Astrocyte (in vitro differentiated cells and primary cell): Measurements from ENCODE around the gene H1-8. TPM values are rescaled to one million over a fixed set of nuclear protein-coding genes. Genes with fewer than 3 reads are reported as not detected.

Source experiments
- DNase-seq: peaks from one replicate; pipeline ENCODE4 v3.0.0-alpha.2; 2010; ENCODE audit warnings: low read depth
- FAIRE-seq: peaks from 2 replicates; lab custom pipeline; 2011; peaks lifted over from hg19 to GRCh38; lab: Jason Lieb, UNC
- H2AFZ ChIP-seq: 2 replicates; pipeline ENCODE4 v1.6.0; 2012; ENCODE audit warnings: low read depth, low read length, inconsistent platforms
- H3K27ac ChIP-seq: 2 replicates; pipeline ENCODE4 v1.5.1; 2011; ENCODE audit warnings: low read depth, low read length, inconsistent platforms
- H3K27me3 ChIP-seq: 2 replicates; pipeline ENCODE4 v1.6.0; 2011; ENCODE audit warnings: low read length, inconsistent platforms; ENCODE audit not compliant: insufficient read depth
- H3K36me3 ChIP-seq: 2 replicates; pipeline ENCODE4 v1.5.1; 2011; ENCODE audit warnings: low read length, inconsistent platforms; ENCODE audit not compliant: insufficient read depth
- H3K4me1 ChIP-seq: 2 replicates; pipeline ENCODE4 v1.5.1; 2011; ENCODE audit warnings: low read length, inconsistent platforms; ENCODE audit not compliant: insufficient read depth
- H3K4me2 ChIP-seq: 2 replicates; pipeline ENCODE4 v1.6.0; 2012; ENCODE audit warnings: low read length, inconsistent platforms
- H3K4me3 ChIP-seq: 2 replicates; pipeline ENCODE4 v1.5.1; 2011; ENCODE audit warnings: low read depth, mild to moderate bottlenecking, low read length, inconsistent platforms; ENCODE audit not compliant: insufficient read depth
- H3K79me2 ChIP-seq: 2 replicates; pipeline ENCODE4 v1.6.0; 2012; ENCODE audit warnings: mild to moderate bottlenecking, low read length, inconsistent platforms; ENCODE audit not compliant: insufficient read depth
- H3K9ac ChIP-seq: 2 replicates; pipeline ENCODE4 v1.6.0; 2012; ENCODE audit warnings: mild to moderate bottlenecking, low read length, inconsistent platforms
- H3K9me3 ChIP-seq: 2 replicates; pipeline ENCODE4 v1.5.1; 2012; ENCODE audit warnings: low read depth, mild to moderate bottlenecking, low read length, inconsistent platforms; ENCODE audit not compliant: insufficient read depth
- H4K20me1 ChIP-seq: 2 replicates; pipeline ENCODE4 v1.6.0; 2012; ENCODE audit warnings: low read length, inconsistent platforms; ENCODE audit not compliant: insufficient read depth
- H3K27ac Mint-ChIP-seq: one replicate; pipeline ENCODE4 v1.8.0; 2021; ENCODE audit warnings: mild to moderate bottlenecking, mixed read lengths; ENCODE audit not compliant: unreplicated experiment
- H3K27me3 Mint-ChIP-seq: one replicate; pipeline ENCODE4 v1.8.0; 2021; ENCODE audit warnings: low read depth, mixed read lengths; ENCODE audit not compliant: unreplicated experiment
- H3K36me3 Mint-ChIP-seq: one replicate; pipeline ENCODE4 v1.8.0; 2021; ENCODE audit warnings: low read depth, mixed read lengths; ENCODE audit not compliant: unreplicated experiment
- H3K4me1 Mint-ChIP-seq: one replicate; pipeline ENCODE4 v1.8.0; 2021; ENCODE audit warnings: low read depth, mixed read lengths; ENCODE audit not compliant: unreplicated experiment
- H3K4me3 Mint-ChIP-seq: one replicate; pipeline ENCODE4 v1.8.0; 2021; ENCODE audit warnings: mild to moderate bottlenecking, moderate library complexity, mixed read lengths; ENCODE audit not compliant: unreplicated experiment
- H3K9me3 Mint-ChIP-seq: one replicate; pipeline ENCODE4 v1.8.0; 2021; ENCODE audit warnings: mild to moderate bottlenecking, mixed read lengths; ENCODE audit not compliant: unreplicated experiment
- EZH2 ChIP-seq: IDR thresholded peaks from 2 replicates; pipeline ENCODE4 v1.6.1; 2012; ENCODE audit warnings: mild to moderate bottlenecking, low read length, inconsistent platforms; ENCODE audit not compliant: insufficient read depth
- total RNA-seq: library from RNA; stranded (reverse); gene quantifications from 2 replicates; pipeline ENCODE4 v1.2.1, GENCODE V29; 2021
- TF ChIP-seq, protein P1 (sequence below): IDR thresholded peaks from 2 replicates; pipeline ENCODE4 v1.5.1; 2011; ENCODE audit warnings: low read depth, mild to moderate bottlenecking, inconsistent platforms, low read length, moderate library complexity; ENCODE audit not compliant: insufficient read depth

H1-8 gene
- total RNA-seq, 1 donor from 2014 or later, result not detected

DNA sequence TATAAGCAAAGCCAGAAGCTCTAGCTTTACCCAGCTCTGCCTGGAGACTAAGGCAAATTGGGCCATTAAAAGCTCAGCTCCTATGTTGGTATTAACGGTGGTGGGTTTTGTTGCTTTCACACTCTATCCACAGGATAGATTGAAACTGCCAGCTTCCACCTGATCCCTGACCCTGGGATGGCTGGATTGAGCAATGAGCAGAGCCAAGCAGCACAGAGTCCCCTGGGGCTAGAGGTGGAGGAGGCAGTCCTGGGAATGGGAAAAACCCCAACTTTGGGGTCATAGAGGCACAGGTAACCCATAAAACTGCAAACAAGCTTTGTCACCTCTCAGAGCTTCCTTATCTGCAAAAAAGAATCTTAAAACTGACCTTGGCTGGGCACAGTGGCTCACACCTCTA is 7.9 kb upstream of the H1-8 start:
- Histone ChIP-seq H3K4me2 (no peak overlapping the region), H3K36me3 (no peaks in the 10 kb centered on the region), H4K20me1 (no peaks in the 10 kb centered on the region), H2AFZ (no peak overlapping the region), H3K9me3 (no peaks in the 10 kb centered on the region), H3K4me3 (no peak overlapping the region), H3K27me3 (no peaks in the 10 kb centered on the region), H3K79me2 (no peaks in the 10 kb centered on the region), H3K4me1 (peaks cover 4% of the 10 kb centered on the region), H3K27ac (no peak overlapping the region), H3K9ac (no peak overlapping the region)
- no peaks in the 10 kb centered on the region for H3K9me3 Mint-ChIP-seq
- FAIRE-seq, result no peak
- no peak overlapping the region for H3K27ac Mint-ChIP-seq
- H3K27me3 Mint-ChIP-seq, result peaks cover 3% of the 10 kb centered on the region
- no peak overlapping the region for H3K4me3 Mint-ChIP-seq
- TF ChIP-seq, protein P1, sequence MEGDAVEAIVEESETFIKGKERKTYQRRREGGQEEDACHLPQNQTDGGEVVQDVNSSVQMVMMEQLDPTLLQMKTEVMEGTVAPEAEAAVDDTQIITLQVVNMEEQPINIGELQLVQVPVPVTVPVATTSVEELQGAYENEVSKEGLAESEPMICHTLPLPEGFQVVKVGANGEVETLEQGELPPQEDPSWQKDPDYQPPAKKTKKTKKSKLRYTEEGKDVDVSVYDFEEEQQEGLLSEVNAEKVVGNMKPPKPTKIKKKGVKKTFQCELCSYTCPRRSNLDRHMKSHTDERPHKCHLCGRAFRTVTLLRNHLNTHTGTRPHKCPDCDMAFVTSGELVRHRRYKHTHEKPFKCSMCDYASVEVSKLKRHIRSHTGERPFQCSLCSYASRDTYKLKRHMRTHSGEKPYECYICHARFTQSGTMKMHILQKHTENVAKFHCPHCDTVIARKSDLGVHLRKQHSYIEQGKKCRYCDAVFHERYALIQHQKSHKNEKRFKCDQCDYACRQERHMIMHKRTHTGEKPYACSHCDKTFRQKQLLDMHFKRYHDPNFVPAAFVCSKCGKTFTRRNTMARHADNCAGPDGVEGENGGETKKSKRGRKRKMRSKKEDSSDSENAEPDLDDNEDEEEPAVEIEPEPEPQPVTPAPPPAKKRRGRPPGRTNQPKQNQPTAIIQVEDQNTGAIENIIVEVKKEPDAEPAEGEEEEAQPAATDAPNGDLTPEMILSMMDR, result no peak
- no peak for TF ChIP-seq EZH2
- peaks cover 17% of the 10 kb centered on the region for H3K4me1 Mint-ChIP-seq
- H3K36me3 Mint-ChIP-seq, result no peaks in the 10 kb centered on the region
- no peak for DNase-seq

DNA sequence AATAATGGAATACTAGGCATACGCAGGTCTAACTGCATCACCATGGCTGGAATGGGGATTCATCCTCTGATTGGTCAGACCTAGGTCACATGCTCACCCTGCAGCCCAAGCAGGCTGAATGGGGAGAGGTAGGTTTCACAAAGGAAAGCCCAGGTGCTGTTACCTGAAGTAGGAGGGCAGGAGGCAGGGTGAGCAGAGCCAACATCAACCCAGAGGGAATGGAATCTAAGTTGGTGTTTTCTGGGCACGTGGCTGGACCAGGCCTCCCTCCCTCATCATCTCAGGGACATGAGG is 6.7 kb upstream of the H1-8 start:
- H3K9me3 ChIP-seq, result no peaks in the 10 kb centered on the region
- no peaks in the 10 kb centered on the region for H3K27me3 ChIP-seq
- H3K4me1 ChIP-seq, result no peaks in the 10 kb centered on the region
- Mint-ChIP-seq H3K27ac (no peak overlapping the region), H3K27me3 (peaks cover 3% of the 10 kb centered on the region), H3K4me1 (peaks cover 16% of the 10 kb centered on the region), H3K4me3 (no peak overlapping the region), H3K36me3 (no peaks in the 10 kb centered on the region), H3K9me3 (no peaks in the 10 kb centered on the region)
- H3K4me3 ChIP-seq, result no peak overlapping the region
- H3K27ac ChIP-seq, result no peak overlapping the region
- no peaks in the 10 kb centered on the region for H3K36me3 ChIP-seq
- H3K79me2 ChIP-seq, result no peaks in the 10 kb centered on the region
- TF ChIP-seq, protein P1, result no peak
- no peak for TF ChIP-seq EZH2
- no peak overlapping the region for H3K9ac ChIP-seq
- DNase-seq (no peak), FAIRE-seq (no peak)
- H3K4me2 ChIP-seq, result no peak overlapping the region
- H4K20me1 ChIP-seq, result no peaks in the 10 kb centered on the region
- no peak overlapping the region for H2AFZ ChIP-seq

DNA sequence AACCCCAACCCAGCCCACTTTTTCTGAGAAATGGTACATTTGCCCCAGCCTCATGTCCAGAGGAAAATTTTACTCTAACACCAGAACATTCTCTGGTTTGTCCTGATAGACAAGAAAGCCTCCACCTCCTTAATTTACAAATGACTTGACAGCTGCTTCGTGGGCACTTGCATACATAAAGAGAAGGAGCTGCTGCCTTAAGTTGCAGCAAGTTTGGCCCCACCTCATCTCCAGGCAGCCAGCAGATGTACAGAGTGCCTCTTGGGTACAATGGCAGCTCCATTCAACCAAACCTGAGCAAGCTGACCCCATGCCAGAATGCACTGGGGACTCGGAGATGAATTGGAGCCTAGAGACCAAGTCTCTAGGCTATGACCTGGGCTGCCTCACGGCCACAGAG is 6.2 kb upstream of the H1-8 start:
- Histone ChIP-seq H3K9me3 (no peaks in the 10 kb centered on the region), H3K36me3 (no peaks in the 10 kb centered on the region), H3K79me2 (no peaks in the 10 kb centered on the region), H4K20me1 (no peaks in the 10 kb centered on the region), H3K4me2 (no peak overlapping the region), H3K27ac (no peak overlapping the region), H3K27me3 (no peaks in the 10 kb centered on the region), H2AFZ (no peak overlapping the region), H3K4me3 (no peak overlapping the region), H3K4me1 (no peaks in the 10 kb centered on the region), H3K9ac (no peak overlapping the region)
- H3K9me3 Mint-ChIP-seq, result no peaks in the 10 kb centered on the region
- DNase-seq, result no peak
- no peak for FAIRE-seq
- peaks cover 16% of the 10 kb centered on the region for H3K4me1 Mint-ChIP-seq
- H3K36me3 Mint-ChIP-seq, result no peaks in the 10 kb centered on the region
- peaks cover 3% of the 10 kb centered on the region for H3K27me3 Mint-ChIP-seq
- TF ChIP-seq, protein P1, result no peak
- no peak for TF ChIP-seq EZH2
- H3K27ac Mint-ChIP-seq, result no peak overlapping the region
- no peak overlapping the region for H3K4me3 Mint-ChIP-seq
